ENCODE measurements around the gene MSL3. TPM values are rescaled to one million over a fixed set of nuclear protein-coding genes. Genes with fewer than 3 reads are reported as not detected.

MSL3 gene, protein sequence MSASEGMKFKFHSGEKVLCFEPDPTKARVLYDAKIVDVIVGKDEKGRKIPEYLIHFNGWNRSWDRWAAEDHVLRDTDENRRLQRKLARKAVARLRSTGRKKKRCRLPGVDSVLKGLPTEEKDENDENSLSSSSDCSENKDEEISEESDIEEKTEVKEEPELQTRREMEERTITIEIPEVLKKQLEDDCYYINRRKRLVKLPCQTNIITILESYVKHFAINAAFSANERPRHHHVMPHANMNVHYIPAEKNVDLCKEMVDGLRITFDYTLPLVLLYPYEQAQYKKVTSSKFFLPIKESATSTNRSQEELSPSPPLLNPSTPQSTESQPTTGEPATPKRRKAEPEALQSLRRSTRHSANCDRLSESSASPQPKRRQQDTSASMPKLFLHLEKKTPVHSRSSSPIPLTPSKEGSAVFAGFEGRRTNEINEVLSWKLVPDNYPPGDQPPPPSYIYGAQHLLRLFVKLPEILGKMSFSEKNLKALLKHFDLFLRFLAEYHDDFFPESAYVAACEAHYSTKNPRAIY
- total RNA-seq = 10 to 100 TPM; 16.2 to 18.0 TPM
- 23.3 TPM for polyA plus RNA-seq (2013, experiment 1 of 2)
- polyA plus RNA-seq (2013, experiment 2 of 2) = 21.1 TPM
- long read RNA-seq, experiment 1, partial matches to known transcripts = 5 of 12 reads
- long read RNA-seq, experiment 1, other reads (novel, unspliced or antisense) = 0 of 12 reads
- long read RNA-seq, experiment 2, transcript MSL3-233 (12 exons, 2,507 nt) = major isoform, 15 of 33 reads
- long read RNA-seq, experiment 2, partial matches to known transcripts = 4 of 33 reads
- long read RNA-seq, experiment 2, other reads (novel, unspliced or antisense) = 4 of 33 reads
- long read RNA-seq, experiment 3, transcript MSL3-233 (12 exons, 2,507 nt) = minor isoform, 10 of 75 reads
- long read RNA-seq, experiment 3, transcript MSL3-207 (13 exons, 2,329 nt) = minor isoform, 8 of 75 reads
- long read RNA-seq, experiment 3, transcript MSL3-202 (9 exons, 3,480 nt) = minor isoform, 5 of 75 reads
- long read RNA-seq, experiment 3, transcript MSL3-201 (13 exons, 2,364 nt) = major isoform, 31 of 75 reads
- long read RNA-seq, experiment 3, partial matches to known transcripts = 5 of 75 reads
- long read RNA-seq, experiment 3, other reads (novel, unspliced or antisense) = 8 of 75 reads
- long read RNA-seq, experiment 4, partial matches to known transcripts = 0 of 3 reads
- long read RNA-seq, experiment 4, other reads (novel, unspliced or antisense) = 0 of 3 reads

DNA sequence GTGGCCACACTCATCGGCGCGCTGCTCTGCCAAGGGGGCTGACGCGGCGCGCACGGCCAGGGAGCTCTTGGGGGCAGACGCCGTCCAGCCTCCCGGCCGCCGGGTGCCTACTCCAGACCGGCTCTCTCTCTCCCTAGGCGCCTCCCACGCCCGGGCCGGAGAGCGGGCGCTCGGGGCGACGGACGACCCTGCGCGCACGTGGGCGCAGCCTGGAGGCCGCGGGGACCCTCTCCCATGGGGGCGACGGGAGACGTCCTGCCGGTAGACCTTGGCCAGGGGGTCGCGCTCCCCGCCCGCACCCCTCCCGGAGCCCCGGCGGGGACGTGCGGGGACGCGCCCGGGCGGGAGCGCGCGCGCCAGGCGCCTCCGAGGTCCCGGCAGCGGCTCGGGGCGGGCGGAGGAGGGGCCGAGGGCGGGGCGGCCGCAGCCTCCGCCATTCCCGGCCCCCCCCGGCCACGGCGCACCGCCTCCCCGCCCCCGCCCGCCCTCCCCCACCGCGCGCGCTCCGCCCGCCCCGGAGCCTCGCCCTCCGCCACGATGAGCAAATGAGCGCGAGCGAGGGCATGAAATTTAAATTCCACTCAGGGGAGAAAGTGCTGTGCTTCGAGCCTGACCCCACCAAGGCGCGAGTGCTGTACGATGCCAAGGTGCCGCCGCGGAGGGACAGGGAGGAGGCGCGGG, at the start of gene MSL3:
Gene MSL3 (plus strand): TSS at position 519 of the 681 bp plus-strand sequence. CDS start 27 bp downstream, at position 546.
- Histone ChIP-seq H3K4me3 (ENCODE audit: low read length) (peak within 1 kb of the TSS; percentile 92), H3K9ac (ENCODE audit: extremely low read depth, low read length, poor library complexity, severe bottlenecking) (peak within 1 kb of the TSS; percentile 71), H3K4me1 (ENCODE audit: control insufficient read depth, insufficient read depth, low read length) (no peaks in the 10 kb centered on the region), H3K36me3 (ENCODE audit: control insufficient read depth, insufficient read depth, low read length) (peaks cover 15% of the 10 kb centered on the region), H3K9me3 (ENCODE audit: control insufficient read depth, low read length) (no peaks in the 10 kb centered on the region), H3K27ac (ENCODE audit: low read depth, low read length) (peak within 1 kb of the TSS; percentile 81), H3K27me3 (ENCODE audit: control insufficient read depth, insufficient read depth, low read length, poor library complexity, severe bottlenecking) (no peaks in the 10 kb centered on the region)
- Mint-ChIP-seq H3K27ac (peak within 1 kb of the TSS; percentile 78), H3K4me1 (peaks cover 4% of the 10 kb centered on the region), H3K4me3 (peak within 1 kb of the TSS; percentile 80), H3K36me3 (ENCODE audit: low read depth) (peaks cover 12% of the 10 kb centered on the region), H3K9me3 (peaks cover 69% of the 10 kb centered on the region), H3K27me3 (ENCODE audit: insufficient read depth) (peaks cover 12% of the 10 kb centered on the region)
- WGBS, 2 experiments (ENCODE audit: insufficient coverage in 1 of 2, insufficient read length in 1 of 2) = 0% methylated on average over 66 of the region's 93 CpGs; no CpG with 5 or more reads in 1 of the 2 experiments
- peak; percentile 78 for DNase-seq
- TF ChIP-seq, protein P1, sequence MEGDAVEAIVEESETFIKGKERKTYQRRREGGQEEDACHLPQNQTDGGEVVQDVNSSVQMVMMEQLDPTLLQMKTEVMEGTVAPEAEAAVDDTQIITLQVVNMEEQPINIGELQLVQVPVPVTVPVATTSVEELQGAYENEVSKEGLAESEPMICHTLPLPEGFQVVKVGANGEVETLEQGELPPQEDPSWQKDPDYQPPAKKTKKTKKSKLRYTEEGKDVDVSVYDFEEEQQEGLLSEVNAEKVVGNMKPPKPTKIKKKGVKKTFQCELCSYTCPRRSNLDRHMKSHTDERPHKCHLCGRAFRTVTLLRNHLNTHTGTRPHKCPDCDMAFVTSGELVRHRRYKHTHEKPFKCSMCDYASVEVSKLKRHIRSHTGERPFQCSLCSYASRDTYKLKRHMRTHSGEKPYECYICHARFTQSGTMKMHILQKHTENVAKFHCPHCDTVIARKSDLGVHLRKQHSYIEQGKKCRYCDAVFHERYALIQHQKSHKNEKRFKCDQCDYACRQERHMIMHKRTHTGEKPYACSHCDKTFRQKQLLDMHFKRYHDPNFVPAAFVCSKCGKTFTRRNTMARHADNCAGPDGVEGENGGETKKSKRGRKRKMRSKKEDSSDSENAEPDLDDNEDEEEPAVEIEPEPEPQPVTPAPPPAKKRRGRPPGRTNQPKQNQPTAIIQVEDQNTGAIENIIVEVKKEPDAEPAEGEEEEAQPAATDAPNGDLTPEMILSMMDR (conservative IDR thresholded peaks at IDR 0.05) = no peak

DNA sequence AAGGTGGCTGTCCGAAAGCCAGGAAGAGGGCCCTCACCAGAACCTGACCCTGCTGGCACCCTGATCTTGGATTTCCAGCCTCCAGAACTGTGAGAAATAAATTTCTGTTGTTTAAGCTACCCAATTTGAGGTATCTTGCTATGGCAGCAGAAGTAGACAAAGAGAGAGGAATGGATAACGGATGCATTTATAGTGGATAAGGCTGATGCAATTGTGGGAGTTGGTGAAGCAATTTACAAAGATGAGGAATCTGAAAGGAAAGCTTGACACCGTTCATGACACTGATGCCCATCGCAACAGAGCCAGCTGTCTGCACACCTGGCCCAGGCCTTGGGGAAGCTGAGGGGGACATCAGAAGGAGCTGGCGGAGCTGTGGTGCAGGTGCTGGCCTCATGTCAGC, 35.7 kb upstream of the MSL3 start:
- H3K4me1 Mint-ChIP-seq = no peaks in the 10 kb centered on the region
- WGBS, 2 experiments (ENCODE audit: insufficient coverage in 1 of 2, insufficient read length in 1 of 2) = 93 to 100% methylated on average over 1 to 5 of the region's 5 CpGs

More for the DNA sequence above, 35.7 kb upstream of the MSL3 start:
- H3K4me1 ChIP-seq (ENCODE audit: control insufficient read depth, insufficient read depth, low read length) = no peaks in the 10 kb centered on the region
- no peak for DNase-seq
- H3K27ac ChIP-seq (ENCODE audit: low read depth, low read length) = no peak overlapping the region
- Mint-ChIP-seq H3K4me3 (no peak overlapping the region), H3K36me3 (ENCODE audit: low read depth) (no peaks in the 10 kb centered on the region), H3K27ac (no peak overlapping the region), H3K9me3 (peaks cover 45% of the 10 kb centered on the region), H3K27me3 (ENCODE audit: insufficient read depth) (no peaks in the 10 kb centered on the region)
- H3K9ac ChIP-seq (ENCODE audit: extremely low read depth, low read length, poor library complexity, severe bottlenecking) = no peak overlapping the region
- no peaks in the 10 kb centered on the region for H3K9me3 ChIP-seq (ENCODE audit: control insufficient read depth, low read length)
- TF ChIP-seq, protein P1 (conservative IDR thresholded peaks at IDR 0.05) = no peak
- H3K36me3 ChIP-seq (ENCODE audit: control insufficient read depth, insufficient read depth, low read length) = no peaks in the 10 kb centered on the region
- no peak overlapping the region for H3K4me3 ChIP-seq (ENCODE audit: low read length)
- no peaks in the 10 kb centered on the region for H3K27me3 ChIP-seq (ENCODE audit: control insufficient read depth, insufficient read depth, low read length, poor library complexity, severe bottlenecking)
